Cortex of kidney (tissue), 1 donor: ENCODE results near the gene APOC3.

ENCODE experiments used
- DNase-seq: peaks from one replicate; lab custom pipeline; 2025; lab: John Stamatoyannopoulos, UW

APOC3 gene

DNA sequence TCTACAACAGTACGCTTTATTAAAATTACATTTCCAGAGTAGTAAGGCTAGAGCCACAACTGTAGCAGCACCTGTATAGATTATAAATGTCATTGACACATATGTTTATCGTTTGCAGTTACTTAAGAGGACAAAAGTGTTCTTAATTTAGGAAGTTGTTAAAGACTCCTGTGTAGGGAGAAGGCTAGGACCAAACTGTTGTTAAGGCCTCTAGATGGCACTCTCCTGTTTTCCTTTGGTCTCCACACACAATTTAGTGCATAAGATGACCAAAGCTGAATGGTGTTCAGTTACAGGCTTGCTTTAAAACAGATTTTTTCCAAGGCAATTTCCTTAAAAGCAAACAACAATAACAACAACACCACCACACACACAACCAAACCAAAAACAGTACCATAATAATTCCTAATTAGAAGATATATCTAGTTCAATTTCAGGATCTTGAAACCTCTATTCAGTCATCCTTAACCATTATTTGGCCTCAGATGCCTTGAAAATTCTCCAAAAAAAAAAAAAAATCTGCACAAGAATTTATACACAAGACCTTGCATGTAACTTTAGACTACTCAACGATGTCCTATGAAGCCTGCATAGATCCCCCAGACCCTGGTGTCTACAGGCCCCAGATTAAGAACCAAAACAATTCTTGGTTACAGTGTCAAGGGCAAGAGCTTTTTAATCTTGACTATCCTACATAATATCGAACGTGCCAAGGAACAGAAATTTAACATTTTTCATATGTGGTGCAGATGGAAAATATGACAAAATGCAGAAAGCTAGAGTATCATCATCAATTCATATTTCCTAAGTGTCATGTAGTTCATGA lies 50.3 kb downstream of the APOC3 start:
- no peak for DNase-seq

DNA sequence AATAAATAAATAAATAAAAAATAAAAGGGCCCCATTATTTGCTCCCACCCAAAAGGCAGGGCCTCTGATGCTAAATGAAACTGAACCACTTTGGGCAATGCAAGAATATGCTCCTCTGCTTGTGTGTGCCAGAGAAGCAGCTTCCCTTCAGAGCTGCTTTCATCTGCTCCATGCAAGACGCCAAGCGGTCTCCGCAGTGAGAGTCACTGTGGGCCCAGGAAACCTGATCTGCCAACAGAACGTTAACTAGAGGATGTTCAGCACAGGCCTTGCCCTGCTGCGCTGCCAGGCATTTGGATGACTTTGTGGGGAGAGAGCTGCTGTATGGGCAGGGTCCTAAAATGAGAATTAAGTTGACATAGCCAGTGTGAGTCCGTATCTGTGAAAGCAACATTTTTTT lies 51.4 kb downstream of the APOC3 start:
- DNase-seq, result no peak

DNA sequence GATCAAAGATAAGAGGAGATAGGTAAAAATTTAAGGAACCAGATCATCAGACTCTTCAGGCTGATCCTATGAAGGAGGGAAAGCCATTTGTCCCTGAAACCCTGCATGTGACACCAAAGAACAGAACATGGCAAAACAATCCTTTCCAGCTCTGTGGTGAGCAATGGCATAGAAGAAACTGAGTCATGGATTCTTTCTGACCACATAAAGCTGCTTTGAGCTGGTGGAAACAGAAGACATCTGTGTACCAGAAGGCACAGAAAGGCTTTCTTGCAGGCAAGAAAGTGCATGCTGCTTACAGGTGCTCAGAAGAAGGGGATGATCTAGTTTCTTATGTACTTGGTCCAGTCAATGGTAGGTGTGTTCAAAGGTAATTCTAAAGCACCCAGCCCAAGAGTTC lies 52.7 kb downstream of the APOC3 start:
- no peak for DNase-seq
